H1 (cell line): ENCODE data around the gene HSFX2. TPM values are rescaled to one million over a fixed set of nuclear protein-coding genes. Genes with fewer than 3 reads are reported as not detected.
"Not testable (repeated sequence)": the region's sequence is repeated elsewhere in the genome, so short reads cannot be mapped to it uniquely, and the experiment has no call there.

Source experiments
- CTCF ChIA-PET: fragments of 300-600 bp; sonication (Branson Sonifier 250); formaldehyde crosslinking; loops from one replicate; lab custom pipeline; 2021; ENCODE audit not compliant: partially characterized antibody; lab: Charles Lee
- POLR2A ChIA-PET: fragments of 300-600 bp; sonication (Branson Sonifier 250); formaldehyde crosslinking; loops from one replicate; lab custom pipeline; 2021; ENCODE audit warnings: inconsistent platforms; ENCODE audit not compliant: partially characterized antibody; lab: Charles Lee
- DNase-seq, 2 experiments: peaks; one replicate each; pipeline versions ENCODE4 v3.0.0 to v3.0.0-alpha.2; 2010 to 2022; ENCODE audit warnings: low spot score in 2 of 2, low read depth in 1 of 2, mixed read lengths in 1 of 2
- FAIRE-seq: peaks from 2 replicates; lab custom pipeline; 2011; peaks lifted over from hg19 to GRCh38; lab: Jason Lieb, UNC
- H2AFZ ChIP-seq: 2 replicates; pipeline ENCODE4 v1.8.1; 2012; ENCODE audit warnings: low read length, inconsistent platforms
- H2AK5ac ChIP-seq: 2 replicates; pipeline ENCODE4 v1.6.1; 2013; ENCODE audit warnings: low read depth, low read length
- H2BK120ac ChIP-seq: replicated peaks from 2 replicates; pipeline ENCODE3; 2013; ENCODE audit warnings: low read depth, low read length, inconsistent platforms
- H2BK12ac ChIP-seq: 2 replicates; pipeline ENCODE4 v1.6.1; 2013; ENCODE audit warnings: low read depth, low read length
- H2BK15ac ChIP-seq: 2 replicates; pipeline ENCODE4 v1.6.1; 2013; ENCODE audit warnings: low read length
- H2BK20ac ChIP-seq: 2 replicates; pipeline ENCODE4 v1.6.1; 2013; ENCODE audit warnings: low read length
- H2BK5ac ChIP-seq: 2 replicates; pipeline ENCODE4 v1.6.1; 2013; ENCODE audit warnings: low read depth, low read length
- H3K14ac ChIP-seq: 2 replicates; pipeline ENCODE4 v1.6.1; 2013; ENCODE audit warnings: inconsistent platforms; ENCODE audit not compliant: insufficient read length
- H3K18ac ChIP-seq: 2 replicates; pipeline ENCODE4 v1.6.1; 2013; ENCODE audit warnings: low read length; ENCODE audit errors: extremely low read depth
- H3K23ac ChIP-seq: 2 replicates; pipeline ENCODE4 v1.6.1; 2013; ENCODE audit warnings: inconsistent platforms; ENCODE audit not compliant: insufficient read length
- H3K23me2 ChIP-seq: 2 replicates; pipeline ENCODE4 v1.6.1; 2013; ENCODE audit warnings: low read depth, low read length
- H3K27ac ChIP-seq: 2 replicates; pipeline ENCODE4 v1.6.1; 2011; ENCODE audit warnings: low read depth, low read length, inconsistent platforms
- H3K27me3 ChIP-seq, 4 experiments: replicated peaks in 1 of 4; 1 replicate in 1 of 4; 2 replicates in 3 of 4; pipeline versions ENCODE4 v1.6.1 to v1.8.1; 2011 to 2013; ENCODE audit warnings: low read length in 3 of 4, mild to moderate bottlenecking in 3 of 4, inconsistent platforms in 2 of 4, mixed read lengths in 2 of 4, moderate library complexity in 1 of 4; ENCODE audit not compliant: control insufficient read depth in 3 of 4, insufficient read depth in 3 of 4; ENCODE audit errors: extremely low read depth in 1 of 4
- H3K36me3 ChIP-seq, 4 experiments: 2 replicates each; pipeline versions ENCODE4 v1.6.1 to v1.8.1; 2011 to 2013; ENCODE audit warnings: mild to moderate bottlenecking in 4 of 4, low read length in 3 of 4, moderate library complexity in 2 of 4, control low read depth in 1 of 4, inconsistent platforms in 1 of 4; ENCODE audit not compliant: insufficient read depth in 4 of 4, control insufficient read depth in 2 of 4
- H3K4ac ChIP-seq: replicated peaks from 2 replicates; pipeline ENCODE3; 2013; ENCODE audit warnings: low read length, low read depth, mixed read lengths, inconsistent platforms; ENCODE audit not compliant: insufficient read length
- H3K4me1 ChIP-seq, 4 experiments: replicated peaks in 1 of 4; 1 replicate in 1 of 4; 2 replicates in 3 of 4; pipeline versions ENCODE4 v1.6.1 to v1.8.1; 2011 to 2013; ENCODE audit warnings: low read length in 3 of 4, inconsistent platforms in 2 of 4, mixed read lengths in 1 of 4; ENCODE audit not compliant: insufficient read depth in 4 of 4, control insufficient read depth in 3 of 4
- H3K4me2 ChIP-seq, 2 experiments: 2 replicates each; pipeline versions ENCODE4 v1.6.1 to v1.8.1; 2011 to 2013; ENCODE audit warnings: low read depth in 2 of 2, low read length in 2 of 2, control low read depth in 1 of 2, inconsistent platforms in 1 of 2, mild to moderate bottlenecking in 1 of 2; ENCODE audit not compliant: insufficient read depth in 1 of 2
- H3K4me3 ChIP-seq, 4 experiments: fragments of 200-600, 300-600 bp in 1 of 4; sonication (generic), shearing (Covaris generic), sonication (Bioruptor Twin) in 1 of 4; 2 replicates each; pipeline versions ENCODE4 v1.5.1 to v1.8.1; 2011 to 2016; ENCODE audit warnings: low read length in 4 of 4, low read depth in 3 of 4, control low read depth in 2 of 4, inconsistent platforms in 2 of 4, mild to moderate bottlenecking in 2 of 4, mixed read lengths in 1 of 4, moderate library complexity in 1 of 4; ENCODE audit not compliant: insufficient read depth in 2 of 4; ENCODE audit errors: extremely low read depth in 1 of 4
- H3K56ac ChIP-seq: replicated peaks from 2 replicates; pipeline ENCODE3; 2013; ENCODE audit warnings: low read depth, mild to moderate bottlenecking, mixed read lengths, low read length, inconsistent platforms; ENCODE audit not compliant: insufficient read length
- H3K79me1 ChIP-seq: 2 replicates; pipeline ENCODE4 v1.6.1; 2013; ENCODE audit warnings: low read depth, low read length, control low read depth
- H3K79me2 ChIP-seq, 2 experiments: 2 replicates each; pipeline versions ENCODE4 v1.6.1 to v1.8.1; 2012 to 2013; ENCODE audit warnings: low read length in 2 of 2, mild to moderate bottlenecking in 2 of 2, inconsistent platforms in 1 of 2; ENCODE audit not compliant: insufficient read depth in 2 of 2, control insufficient read depth in 1 of 2
- H3K9ac ChIP-seq, 4 experiments: replicated peaks in 1 of 4; 1 replicate in 1 of 4; 2 replicates in 3 of 4; pipeline versions ENCODE4 v1.6.1 to v1.8.1; 2011 to 2013; ENCODE audit warnings: low read depth in 3 of 4, low read length in 3 of 4, control low read depth in 2 of 4, mild to moderate bottlenecking in 2 of 4, moderate library complexity in 2 of 4, inconsistent platforms in 1 of 4; ENCODE audit errors: extremely low read depth in 1 of 4
- H3K9me3 ChIP-seq, 2 experiments: 2 replicates each; pipeline versions ENCODE4 v1.6.1 to v1.8.1; 2012 to 2013; ENCODE audit warnings: mild to moderate bottlenecking in 2 of 2, moderate library complexity in 2 of 2, control low read depth in 1 of 2, inconsistent platforms in 1 of 2, low read depth in 1 of 2, low read length in 1 of 2, mixed read lengths in 1 of 2; ENCODE audit not compliant: insufficient read depth in 2 of 2
- H4K20me1 ChIP-seq, 2 experiments: replicated peaks in 1 of 2; 2 replicates each; pipeline versions ENCODE3 to v1.8.1; 2011 to 2013; ENCODE audit warnings: inconsistent platforms in 2 of 2, low read length in 2 of 2, mild to moderate bottlenecking in 1 of 2; ENCODE audit not compliant: insufficient read depth in 2 of 2, control insufficient read depth in 1 of 2
- H4K5ac ChIP-seq: 2 replicates; pipeline ENCODE4 v1.6.1; 2013; ENCODE audit warnings: low read length, low read depth, mixed read lengths, inconsistent platforms; ENCODE audit not compliant: insufficient read length
- H4K8ac ChIP-seq: 2 replicates; pipeline ENCODE4 v1.8.0; 2013; ENCODE audit warnings: mild to moderate bottlenecking, moderate library complexity, low read length, inconsistent platforms; ENCODE audit not compliant: insufficient read depth; ENCODE audit errors: extremely low read depth
- H4K91ac ChIP-seq: replicated peaks from 2 replicates; pipeline ENCODE3; 2013; ENCODE audit warnings: low read length, mixed read lengths, inconsistent platforms; ENCODE audit not compliant: insufficient read length
- WGBS, 2 experiments: shearing (Covaris generic) in 1 of 2; methylation state at CpG; one replicate each; pipeline versions ENCODE4 v1.1.6 to v1.1.7; 2013 to 2015; ENCODE audit warnings: low lambda C conversion rate in 2 of 2, mixed read lengths in 2 of 2, inconsistent platforms in 1 of 2, low coverage in 1 of 2, missing lambda C conversion rate in 1 of 2; ENCODE audit not compliant: insufficient replicate concordance in 2 of 2, insufficient coverage in 1 of 2, insufficient read length in 1 of 2; ENCODE audit errors: extremely low coverage in 1 of 2, missing lambda C conversion rate in 1 of 2; 5-methylcytosine and 5-hydroxymethylcytosine counted together
- polyA plus RNA-seq, 7 experiments: library from polyadenylated mRNA; depleted of rRNA in 3 of 7; stranded (reverse) in 5 of 7; unstranded in 2 of 7; fragments of >200 nt in 5 of 7; fragments of 200-250 nt in 2 of 7; gene quantifications; 1 replicate in 5 of 7; 2 replicates in 1 of 7; 4 replicates in 1 of 7; pipeline versions ENCODE4 v1.2.1 to v1.2.3, GENCODE V29; 2011 to 2013; ENCODE audit warnings: missing spikeins in 2 of 7, mixed read lengths in 2 of 7
- total RNA-seq: library from RNA; stranded (reverse); fragmentation: NEBNext Ultra II Directional; extraction: Animal tissue kit (Norgen Biotek cat#: 25700); gene quantifications from 2 replicates; pipeline ENCODE4 v1.2.1, GENCODE V29; 2021

HSFX2 gene
- total and polyA plus RNA-seq, 2 of the 8 experiments (the other 6 are each of a cell fraction or from before 2014, with no cell fraction given): 0.17 TPM; not detected in 1

DNA sequence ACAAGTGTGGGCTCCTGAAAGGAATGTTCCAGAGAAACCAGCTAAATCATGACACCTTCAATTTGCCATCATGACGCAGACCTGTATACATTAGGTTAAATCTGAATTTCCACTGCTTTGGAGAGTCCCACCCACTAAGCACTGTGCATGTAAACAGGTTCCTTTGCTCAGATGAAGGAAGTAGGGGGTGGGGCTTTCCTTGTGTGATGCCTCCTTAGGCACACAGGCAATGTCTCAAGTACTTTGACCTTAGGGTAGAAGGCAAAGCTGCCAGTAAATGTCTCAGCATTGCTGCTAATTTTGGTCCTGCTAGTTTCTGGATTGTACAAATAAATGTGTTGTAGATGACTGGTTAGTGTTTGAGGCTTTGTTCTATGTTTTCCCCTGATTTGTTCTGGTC, 48.2 kb downstream of the HSFX2 start:
- H3K23ac ChIP-seq, H3K56ac ChIP-seq, H2BK12ac ChIP-seq, H2AK5ac ChIP-seq, H2BK120ac ChIP-seq, H3K9ac ChIP-seq, H2AFZ ChIP-seq, H3K23me2 ChIP-seq, H4K8ac ChIP-seq, H3K36me3 ChIP-seq, H3K4me3 ChIP-seq, H2BK20ac ChIP-seq, CTCF ChIA-PET, H4K91ac ChIP-seq, H3K4me2 ChIP-seq, H2BK5ac ChIP-seq, H3K14ac ChIP-seq, H3K18ac ChIP-seq, POLR2A ChIA-PET, H3K79me2 ChIP-seq, H3K4me1 ChIP-seq, H3K27me3 ChIP-seq, H4K20me1 ChIP-seq, H3K4ac ChIP-seq, H3K9me3 ChIP-seq, DNase-seq, H3K27ac ChIP-seq, H4K5ac ChIP-seq, H3K79me1 ChIP-seq, H2BK15ac ChIP-seq, FAIRE-seq: not testable (repeated sequence)
- WGBS, 2 experiments: 100% methylated on average over 1 of the region's 1 CpG; no CpG with 5 or more reads in 1 of the 2 experiments
